CD4-positive, alpha-beta T cell treated with Interleukin-15 for 4 hours (primary cell): ENCODE data around the gene HLF.
A peak's percentile ranks its signal among the peaks of the same experiment; 100 is the strongest.
"Not testable (repeated sequence)": the region's sequence is repeated elsewhere in the genome, so short reads cannot be mapped to it uniquely, and the experiment has no call there.

ENCODE experiments used
- DNase-seq: peaks from one replicate; pipeline ENCODE4 v3.0.0-alpha.2; 2020; ENCODE audit warnings: low spot score

HLF gene

GRCh38 chr17:55312852-55313251, 48.1 kb downstream of the HLF start:
- no peak for DNase-seq

GRCh38 chr17:55314061-55314783, 49.5 kb downstream of the HLF start:
- DNase-seq, result no peak

DNA sequence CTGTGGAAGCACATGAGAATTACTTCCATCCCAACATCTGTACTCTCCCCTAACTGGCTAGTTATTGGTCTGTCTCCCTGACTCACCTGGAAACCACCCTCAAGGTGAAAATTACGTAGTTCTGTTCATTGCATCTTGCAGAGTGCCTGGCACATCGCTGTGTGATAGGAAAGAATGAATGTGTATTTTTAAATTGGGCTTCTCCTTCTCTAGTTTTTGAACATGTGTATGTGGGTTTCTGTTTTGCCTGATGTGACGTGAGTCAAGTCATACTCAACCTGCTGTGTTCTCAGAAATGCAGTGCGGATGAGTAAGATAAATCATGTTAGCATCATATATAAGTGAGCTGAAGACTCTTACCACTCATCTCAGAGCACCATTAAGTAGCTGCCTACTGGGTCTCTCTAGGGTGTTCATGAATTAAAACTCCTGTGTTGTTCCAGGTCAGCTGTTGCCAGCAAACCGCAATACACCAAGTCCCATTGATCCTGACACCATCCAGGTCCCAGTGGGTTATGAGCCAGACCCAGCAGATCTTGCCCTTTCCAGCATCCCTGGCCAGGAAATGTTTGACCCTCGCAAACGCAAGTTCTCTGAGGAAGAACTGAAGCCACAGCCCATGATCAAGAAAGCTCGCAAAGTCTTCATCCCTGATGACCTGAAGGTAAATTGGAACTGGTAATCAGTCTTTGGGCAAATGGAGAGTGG, 50.2 kb downstream of the HLF start:
- no peak for DNase-seq

DNA sequence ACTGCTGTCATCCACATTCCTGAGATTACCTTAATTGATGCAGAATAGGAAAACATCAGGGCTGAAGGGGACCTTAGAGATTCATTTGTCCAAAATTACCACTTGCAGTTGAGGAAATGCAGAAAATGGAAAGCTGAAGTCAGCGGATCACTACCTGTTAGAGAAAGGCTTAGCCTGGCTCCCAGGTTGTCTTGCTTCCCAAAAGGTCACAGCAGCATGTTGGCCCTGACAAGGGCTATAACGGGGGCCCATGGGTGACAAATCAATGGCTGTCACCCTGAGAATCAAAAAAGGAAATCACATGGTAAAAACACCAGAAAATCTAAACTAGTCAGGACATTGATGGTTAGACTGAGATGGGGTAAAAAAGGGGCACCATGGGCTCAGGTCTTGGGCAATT, 51.7 kb downstream of the HLF start:
- no peak for DNase-seq

DNA sequence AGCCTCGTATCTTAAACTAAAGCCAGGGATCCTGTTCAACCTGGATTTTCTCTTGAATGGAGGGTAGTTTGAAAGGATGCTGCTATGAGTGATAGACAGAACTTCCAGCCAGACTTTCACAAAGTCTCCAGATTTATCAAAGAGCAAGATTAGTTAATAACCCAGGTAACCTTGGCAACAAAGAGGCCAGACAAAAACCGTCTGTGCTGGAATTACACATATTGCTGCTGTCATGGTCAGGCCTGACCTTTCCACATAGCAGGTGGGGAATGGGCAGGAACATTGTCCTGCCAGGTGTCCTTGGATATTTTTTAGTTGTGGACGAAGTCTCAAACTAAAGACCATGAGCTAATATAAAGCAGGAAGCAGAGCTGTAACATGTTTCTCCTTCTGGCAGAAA, 52.5 kb downstream of the HLF start:
- no peak for DNase-seq

GRCh38 chr17:55318081-55318480, 53.3 kb downstream of the HLF start:
- no peak for DNase-seq

DNA sequence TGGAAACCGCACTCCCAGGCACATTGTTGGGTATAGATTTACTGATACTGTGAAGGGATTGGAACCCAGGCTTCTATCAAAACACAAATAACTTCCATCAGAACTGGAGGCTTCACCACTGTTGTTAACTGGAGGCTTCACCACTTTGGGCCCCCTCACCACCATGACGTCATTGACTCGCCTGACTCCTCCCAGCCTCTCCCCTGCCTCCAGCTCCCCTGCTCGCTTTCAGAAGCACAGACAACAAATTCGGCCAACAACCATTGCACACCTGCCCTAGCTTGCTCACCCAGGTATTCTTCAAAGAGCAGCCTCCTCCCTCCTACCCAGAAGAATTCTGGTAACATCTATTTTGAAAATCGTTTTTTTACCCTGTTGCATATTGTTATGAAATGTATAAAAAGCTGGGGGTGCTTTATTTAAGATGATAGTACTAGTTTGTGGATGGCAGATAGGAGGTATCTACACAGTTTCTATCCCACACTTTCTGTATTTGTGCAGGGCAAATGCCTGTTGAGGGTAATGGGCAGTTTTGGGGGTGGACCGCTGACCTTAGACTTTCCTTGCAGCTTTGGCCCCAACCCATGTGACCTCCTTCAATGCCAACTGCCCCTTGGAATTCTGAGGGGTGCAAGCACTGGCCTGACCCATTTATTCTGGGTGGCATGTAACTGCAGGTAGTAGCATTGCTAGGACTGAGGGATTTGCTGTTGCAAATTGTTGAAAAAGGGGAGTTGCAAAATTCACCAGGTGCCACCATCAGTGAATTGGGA, 54.1 kb downstream of the HLF start:
- no peak for DNase-seq

DNA sequence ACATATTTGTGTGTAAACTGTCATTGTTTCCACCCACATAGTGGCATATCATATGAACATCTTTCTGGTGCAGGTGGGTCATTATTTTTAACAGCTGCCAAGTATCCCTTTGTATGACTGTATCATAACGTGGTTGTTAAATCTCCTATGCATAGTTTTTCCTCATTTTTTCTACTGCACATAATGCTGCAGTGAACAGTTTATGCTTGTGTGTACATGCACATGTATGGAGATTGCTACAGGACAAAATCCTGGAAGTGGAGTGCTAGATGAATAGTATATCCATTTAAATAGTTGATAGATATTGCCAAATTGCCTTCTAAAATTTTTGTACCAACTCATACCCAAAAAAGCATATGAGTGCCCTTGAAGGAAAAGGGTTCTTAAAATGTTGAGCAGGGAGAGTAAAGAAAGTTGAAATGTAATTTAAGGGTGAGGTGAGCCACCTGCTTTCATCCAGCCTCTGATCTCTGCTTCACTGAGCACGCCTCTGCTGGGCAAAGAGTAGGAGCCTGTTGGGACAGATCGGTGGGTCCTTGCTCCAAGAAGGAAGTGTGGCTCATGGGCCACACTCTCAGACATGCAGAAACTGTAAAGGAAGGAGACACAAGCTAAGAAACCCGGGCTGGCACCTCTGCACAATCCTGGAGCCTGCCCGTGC, 55.3 kb downstream of the HLF start:
- DNase-seq, result no peak

GRCh38 chr17:55320594-55321426, 56.0 kb downstream of the HLF start:
- no peak for DNase-seq

DNA sequence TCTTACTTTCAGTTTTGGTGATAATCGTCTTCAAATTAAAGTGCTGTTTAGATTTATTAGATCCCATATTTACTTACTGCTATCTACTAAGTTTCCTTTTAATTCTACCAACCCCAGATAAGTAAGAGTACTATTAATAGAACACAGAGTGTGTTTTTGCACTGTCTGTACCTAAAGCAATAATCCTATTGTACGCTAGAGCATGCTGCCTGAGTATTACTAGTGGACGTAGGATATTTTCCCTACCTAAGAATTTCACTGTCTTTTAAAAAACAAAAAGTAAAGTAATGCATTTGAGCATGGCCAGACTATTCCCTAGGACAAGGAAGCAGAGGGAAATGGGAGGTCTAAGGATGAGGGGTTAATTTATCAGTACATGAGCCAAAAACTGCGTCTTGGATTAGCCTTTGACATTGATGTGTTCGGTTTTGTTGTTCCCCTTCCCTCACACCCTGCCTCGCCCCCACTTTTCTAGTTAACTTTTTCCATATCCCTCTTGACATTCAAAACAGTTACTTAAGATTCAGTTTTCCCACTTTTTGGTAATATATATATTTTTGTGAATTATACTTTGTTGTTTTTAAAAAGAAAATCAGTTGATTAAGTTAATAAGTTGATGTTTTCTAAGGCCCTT, 56.8 kb downstream of the HLF start:
- no peak for DNase-seq

DNA sequence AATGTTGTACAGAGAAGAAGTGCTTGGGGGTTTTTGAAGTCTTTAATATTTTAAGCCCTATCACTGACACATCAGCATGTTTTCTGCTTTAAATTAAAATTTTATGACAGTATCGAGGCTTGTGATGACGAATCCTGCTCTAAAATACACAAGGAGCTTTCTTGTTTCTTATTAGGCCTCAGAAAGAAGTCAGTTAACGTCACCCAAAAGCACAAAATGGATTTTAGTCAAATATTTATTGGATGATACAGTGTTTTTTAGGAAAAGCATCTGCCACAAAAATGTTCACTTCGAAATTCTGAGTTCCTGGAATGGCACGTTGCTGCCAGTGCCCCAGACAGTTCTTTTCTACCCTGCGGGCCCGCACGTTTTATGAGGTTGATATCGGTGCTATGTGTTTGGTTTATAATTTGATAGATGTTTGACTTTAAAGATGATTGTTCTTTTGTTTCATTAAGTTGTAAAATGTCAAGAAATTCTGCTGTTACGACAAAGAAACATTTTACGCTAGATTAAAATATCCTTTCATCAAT, 57.8 kb downstream of the HLF start:
- DNase-seq, result no peak

GRCh38 chr17:55323518-55324295, 58.9 kb downstream of the HLF start:
- no peak for DNase-seq

- peak; percentile 13 for DNase-seq
Observed at GRCh38 chr17:55324296-55324978, 59.7 kb downstream of the HLF start.

GRCh38 chr17:55325406-55325805, 60.6 kb downstream of the HLF start:
- no peak for DNase-seq

DNA sequence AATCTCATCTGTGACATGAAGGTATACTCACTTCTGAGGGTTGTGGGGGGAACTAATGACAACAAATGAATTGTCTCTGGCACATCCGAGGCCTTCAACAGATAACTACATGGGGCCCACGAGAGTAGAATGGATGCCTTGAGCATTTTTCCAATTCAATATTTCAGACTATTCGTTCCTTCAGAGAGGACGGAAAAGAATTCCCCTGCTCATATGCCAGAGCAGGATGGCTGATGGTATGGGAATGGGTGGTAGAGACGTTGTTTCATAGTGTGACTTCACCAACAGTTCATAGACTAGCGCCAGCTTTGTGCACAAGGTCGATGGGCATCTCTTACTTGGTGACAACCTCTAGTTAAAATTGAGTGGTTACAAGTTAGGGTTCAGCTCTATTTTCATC, 61.3 kb downstream of the HLF start:
- DNase-seq, result no peak

- no peak for DNase-seq
Observed at GRCh38 chr17:55327225-55328088, 62.7 kb downstream of the HLF start.

- not testable (repeated sequence) for DNase-seq
Observed at GRCh38 chr17:55328514-55328913, 63.8 kb downstream of the HLF start.

DNA sequence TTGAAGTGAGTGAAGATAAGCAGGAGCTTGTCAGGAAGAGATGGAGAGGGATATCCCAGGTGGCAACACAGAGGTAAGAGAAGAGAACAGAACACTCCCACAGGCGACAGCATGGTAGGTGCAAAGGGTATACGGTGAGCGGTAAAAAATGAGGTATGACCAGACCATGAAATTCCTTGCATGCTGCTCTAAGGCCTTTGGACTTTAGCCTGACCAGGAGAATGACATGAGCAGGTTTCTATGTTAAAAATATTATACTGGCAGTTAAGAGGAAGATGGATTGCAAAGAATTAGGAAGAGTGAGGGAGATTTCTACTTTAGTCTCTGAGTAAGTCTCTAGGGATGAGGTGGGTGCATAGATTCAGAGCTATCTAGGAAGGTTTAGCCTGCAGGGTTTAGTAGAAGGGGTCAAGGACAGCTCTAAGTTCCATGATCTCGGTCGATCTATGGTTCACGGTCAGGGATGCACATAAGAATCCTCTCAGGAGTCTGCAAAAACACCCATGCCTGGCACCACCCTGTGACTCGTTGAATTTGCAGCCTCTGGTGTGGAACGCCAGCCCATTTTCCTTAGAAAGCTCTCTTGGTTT, 65.7 kb downstream of the HLF start:
- DNase-seq, result no peak
